Activated CD4-positive, alpha-beta T cell treated with anti-CD3 and anti-CD28 coated beads for 36 hours (primary cell): ENCODE results near the gene CD93. TPM values are rescaled to one million over a fixed set of nuclear protein-coding genes. Genes with fewer than 3 reads are reported as not detected.

Experiments used
- ATAC-seq: fragments of 200-7000 bp; cut with Tn5 transposase; one replicate; pipeline ENCODE4 v1.10.0; 2021; ENCODE audit warnings: mild to moderate bottlenecking, moderate library complexity
- CTCF ChIA-PET: fragments of 350-600 bp; sonication (Branson Sonifier 250); formaldehyde crosslinking; loops from one replicate; lab custom pipeline; 2021; ENCODE audit warnings: antibody characterized with exemption; lab: Charles Lee
- POLR2A ChIA-PET: fragments of 350-600 bp; sonication (Branson Sonifier 250); formaldehyde crosslinking; loops from one replicate; lab custom pipeline; 2021; ENCODE audit warnings: antibody characterized with exemption, inconsistent platforms; lab: Charles Lee
- DNase-seq: peaks from one replicate; pipeline ENCODE4 v3.0.0-alpha.2; 2020
- H3K27ac Mint-ChIP-seq: one replicate; pipeline ENCODE4 v1.8.0; 2021; ENCODE audit warnings: mixed read lengths
- H3K27me3 Mint-ChIP-seq: one replicate; pipeline ENCODE4 v1.8.0; 2021; ENCODE audit warnings: mixed read lengths
- H3K36me3 Mint-ChIP-seq: one replicate; pipeline ENCODE4 v1.8.0; 2021; ENCODE audit warnings: low read depth, mixed read lengths
- H3K4me1 Mint-ChIP-seq: one replicate; pipeline ENCODE4 v1.8.0; 2021; ENCODE audit warnings: mixed read lengths
- H3K4me3 Mint-ChIP-seq: one replicate; pipeline ENCODE4 v1.8.0; 2021; ENCODE audit warnings: mild to moderate bottlenecking, moderate library complexity, mixed read lengths
- H3K9me3 Mint-ChIP-seq: one replicate; pipeline ENCODE4 v1.8.0; 2021; ENCODE audit warnings: low read depth, mixed read lengths
- intact Hi-C, 2 experiments: fragments of 100-400 bp; cut with DNase I in 1 of 2; cut with micrococcal nuclease in 1 of 2; formaldehyde crosslinking; loops; one replicate each; pipeline versions ENCODE4 v1.14.2 to v1.15.1; 2022 to 2024; cut with DNase I, micrococcal nuclease
- total RNA-seq, 2 experiments: library from RNA; stranded (reverse); gene quantifications; one replicate each; pipeline ENCODE4 v1.2.3, GENCODE V29; 2021

Gene CD93
- total RNA-seq, 2 experiments from 2014 or later, result 0.82 to 0.84 TPM

- no peaks in the 10 kb centered on the region for H3K36me3 Mint-ChIP-seq
- POLR2A ChIA-PET, result no interaction called here
- DNase-seq (no peak), ATAC-seq (no peak)
- H3K27ac Mint-ChIP-seq, result no peak overlapping the region
- intact Hi-C loops, result no loop called here
- CTCF ChIA-PET, result interaction anchor here (0.7 kb wide), 1 partner anchor 9 kb away, joined by 3 read pairs; no protein-coding TSS in a partner anchor
- H3K4me3 Mint-ChIP-seq, result no peak overlapping the region
- peaks cover 20% of the 10 kb centered on the region for H3K27me3 Mint-ChIP-seq
- no peaks in the 10 kb centered on the region for H3K9me3 Mint-ChIP-seq
- H3K4me1 Mint-ChIP-seq, result no peaks in the 10 kb centered on the region
These were observed 46.8 kb downstream of the CD93 start for GRCh38 chr20:23039136-23039875.

DNA sequence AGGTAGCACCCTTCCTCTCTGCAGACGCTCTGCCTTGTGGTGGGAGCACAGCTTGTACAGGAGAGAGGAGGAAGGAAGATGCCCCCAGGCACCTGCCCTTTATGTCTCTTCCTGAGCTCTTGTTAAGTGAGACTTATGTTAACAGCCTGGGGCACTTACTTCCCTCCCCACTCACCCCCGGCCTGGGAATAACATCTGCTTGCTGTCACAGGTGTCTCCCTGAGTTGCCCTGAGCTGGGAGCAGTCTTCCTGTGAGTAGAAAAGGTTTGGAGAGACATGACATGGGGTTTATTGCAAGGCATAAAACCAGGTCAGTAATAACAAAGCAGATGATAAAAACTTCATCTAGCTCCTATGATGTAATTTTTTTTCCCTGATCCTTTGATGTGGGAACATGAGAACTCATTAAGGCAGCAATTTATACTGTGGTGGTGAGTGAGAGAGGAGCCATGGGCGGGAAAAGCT, 49.1 kb downstream of the CD93 start:
- Mint-ChIP-seq H3K9me3 (no peaks in the 10 kb centered on the region), H3K27me3 (peaks cover 16% of the 10 kb centered on the region), H3K27ac (no peak overlapping the region), H3K4me3 (no peak overlapping the region), H3K36me3 (no peaks in the 10 kb centered on the region), H3K4me1 (no peaks in the 10 kb centered on the region)
- DNase-seq (no peak), ATAC-seq (no peak)
- ChIA-PET POLR2A (no interaction called here), CTCF (interaction anchor here (1.0 kb wide), 1 partner anchor 14 kb away, joined by 5 read pairs; no protein-coding TSS in a partner anchor)
- intact Hi-C loops, result no loop called here

- ATAC-seq (no peak), DNase-seq (no peak)
- Mint-ChIP-seq H3K27ac (no peak overlapping the region), H3K4me3 (no peak overlapping the region), H3K36me3 (no peaks in the 10 kb centered on the region), H3K4me1 (no peaks in the 10 kb centered on the region), H3K27me3 (peaks cover 16% of the 10 kb centered on the region), H3K9me3 (no peaks in the 10 kb centered on the region)
- CTCF ChIA-PET, result no interaction called here
- intact Hi-C loops, result no loop called here
- POLR2A ChIA-PET, result no interaction called here
These were observed 49.8 kb downstream of the CD93 start for GRCh38 chr20:23036371-23036770.

DNA sequence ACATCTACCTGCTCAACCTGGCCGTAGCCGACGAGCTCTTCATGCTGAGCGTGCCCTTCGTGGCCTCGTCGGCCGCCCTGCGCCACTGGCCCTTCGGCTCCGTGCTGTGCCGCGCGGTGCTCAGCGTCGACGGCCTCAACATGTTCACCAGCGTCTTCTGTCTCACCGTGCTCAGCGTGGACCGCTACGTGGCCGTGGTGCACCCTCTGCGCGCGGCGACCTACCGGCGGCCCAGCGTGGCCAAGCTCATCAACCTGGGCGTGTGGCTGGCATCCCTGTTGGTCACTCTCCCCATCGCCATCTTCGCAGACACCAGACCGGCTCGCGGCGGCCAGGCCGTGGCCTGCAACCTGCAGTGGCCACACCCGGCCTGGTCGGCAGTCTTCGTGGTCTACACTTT, 50.4 kb downstream of the CD93 start:
- ChIA-PET CTCF (no interaction called here), POLR2A (no interaction called here)
- Mint-ChIP-seq H3K9me3 (no peaks in the 10 kb centered on the region), H3K36me3 (no peaks in the 10 kb centered on the region), H3K27me3 (peaks cover 16% of the 10 kb centered on the region), H3K4me1 (no peaks in the 10 kb centered on the region), H3K27ac (no peak overlapping the region), H3K4me3 (no peak overlapping the region)
- intact Hi-C loops, result no loop called here
- no peak for DNase-seq
- no peak for ATAC-seq

GRCh38 chr20:23034721-23035671, 51.1 kb downstream of the CD93 start, which contains the start of gene SSTR4:
TSS of gene SSTR4 (plus strand) at chr20:23035312. CDS start at chr20:23035484, 172 bp downstream.
- no peak for ATAC-seq
- CTCF ChIA-PET, result no interaction called here

GRCh38 chr20:23033918-23034317, 52.2 kb downstream of the CD93 start:
- POLR2A ChIA-PET, result no interaction called here
- Mint-ChIP-seq H3K4me1 (no peaks in the 10 kb centered on the region), H3K4me3 (no peak overlapping the region), H3K27me3 (peaks cover 16% of the 10 kb centered on the region), H3K36me3 (no peaks in the 10 kb centered on the region), H3K9me3 (no peaks in the 10 kb centered on the region), H3K27ac (no peak overlapping the region)
- DNase-seq (no peak), ATAC-seq (no peak)
- CTCF ChIA-PET, result interaction anchor here (0.7 kb wide), 1 partner anchor 542 kb away, joined by 3 read pairs; no protein-coding TSS in a partner anchor
- intact Hi-C loops, result no loop called here

More at GRCh38 chr20:23034721-23035671, 51.1 kb downstream of the CD93 start, which contains the start of gene SSTR4:
- Mint-ChIP-seq H3K27ac (no peak within 1 kb of the TSS), H3K4me1 (no peaks in the 10 kb centered on the region), H3K9me3 (no peaks in the 10 kb centered on the region), H3K4me3 (no peak within 1 kb of the TSS), H3K36me3 (no peaks in the 10 kb centered on the region), H3K27me3 (peaks cover 16% of the 10 kb centered on the region)
- POLR2A ChIA-PET, result no interaction called here
- intact Hi-C loops, result no loop called here
- DNase-seq, result no peak

GRCh38 chr20:23032750-23033078, 53.4 kb downstream of the CD93 start:
- intact Hi-C loops, result no loop called here
- no peaks in the 10 kb centered on the region for H3K36me3 Mint-ChIP-seq

DNA sequence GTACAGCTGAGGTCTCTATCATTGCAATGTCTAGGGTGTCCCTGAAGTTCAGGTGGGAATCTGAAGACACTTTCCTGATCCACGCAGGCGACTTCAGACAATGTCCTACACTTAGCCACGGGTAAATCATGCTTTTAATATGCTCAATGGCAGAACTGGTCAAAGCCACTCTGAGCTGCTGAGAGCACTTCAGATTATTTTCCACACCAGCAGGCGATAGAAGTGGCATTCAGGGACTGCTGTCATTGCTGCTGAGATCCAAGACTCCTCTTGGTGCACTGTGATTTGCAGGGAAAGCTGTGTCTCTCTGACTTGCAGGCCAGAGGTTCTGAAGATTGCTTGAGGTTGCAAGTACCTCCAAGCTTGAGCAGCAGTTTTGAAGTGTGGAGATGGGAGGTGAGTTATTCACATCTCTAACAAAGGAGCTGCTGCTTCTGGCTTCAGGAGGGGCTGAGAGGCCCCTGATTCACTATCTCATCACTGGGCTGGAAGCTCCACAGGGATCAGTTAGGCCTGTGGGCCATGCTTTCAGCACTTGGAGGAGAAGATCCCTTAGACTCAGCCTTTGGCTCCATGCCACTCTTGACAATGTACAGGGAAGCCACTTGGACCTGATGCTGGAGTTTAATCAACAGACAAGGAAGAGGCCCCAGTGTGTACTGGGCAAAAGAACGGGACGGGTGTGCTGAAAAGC, 53.9 kb downstream of the CD93 start:
- Mint-ChIP-seq H3K4me3 (no peak overlapping the region), H3K36me3 (no peaks in the 10 kb centered on the region), H3K9me3 (no peaks in the 10 kb centered on the region), H3K4me1 (no peaks in the 10 kb centered on the region), H3K27me3 (peaks cover 12% of the 10 kb centered on the region), H3K27ac (no peak overlapping the region)
- CTCF ChIA-PET, result no interaction called here
- intact Hi-C loops, result no loop called here
- no peak for DNase-seq
- no peak for ATAC-seq
- POLR2A ChIA-PET, result no interaction called here

More at GRCh38 chr20:23032750-23033078, 53.4 kb downstream of the CD93 start:
- H3K9me3 Mint-ChIP-seq, result no peaks in the 10 kb centered on the region
- DNase-seq, result no peak
- ATAC-seq, result no peak
- H3K4me1 Mint-ChIP-seq, result no peaks in the 10 kb centered on the region
- ChIA-PET POLR2A (no interaction called here), CTCF (no interaction called here)
- H3K27me3 Mint-ChIP-seq, result peaks cover 15% of the 10 kb centered on the region
- no peak overlapping the region for H3K27ac Mint-ChIP-seq
- no peak overlapping the region for H3K4me3 Mint-ChIP-seq

DNA sequence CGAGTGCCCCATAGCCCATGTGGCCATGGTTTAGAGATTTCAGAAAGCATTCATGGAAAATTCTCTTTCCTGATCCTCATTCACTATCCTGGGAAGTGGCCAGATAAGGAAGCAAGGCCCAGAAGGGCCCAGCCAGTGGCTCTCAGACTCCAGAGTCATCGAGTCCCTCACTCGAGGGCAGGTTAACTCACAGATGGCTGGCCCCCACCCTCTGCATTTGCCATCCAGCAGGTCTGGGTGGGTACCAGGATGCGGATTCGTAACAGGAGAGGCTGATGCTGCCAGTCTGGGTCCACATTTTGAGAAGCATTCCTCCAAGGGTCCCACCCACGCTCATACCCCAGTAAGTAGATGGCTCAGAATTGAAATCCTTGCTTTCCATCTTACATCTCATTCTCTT, 54.8 kb downstream of the CD93 start:
- DNase-seq, result no peak
- no peak for ATAC-seq
- ChIA-PET CTCF (no interaction called here), POLR2A (no interaction called here)
- Mint-ChIP-seq H3K27me3 (peaks cover 4% of the 10 kb centered on the region), H3K27ac (no peak overlapping the region), H3K36me3 (no peaks in the 10 kb centered on the region), H3K4me3 (no peak overlapping the region), H3K4me1 (no peaks in the 10 kb centered on the region), H3K9me3 (no peaks in the 10 kb centered on the region)
- intact Hi-C loops, result no loop called here
